Stomach (tissue), 4 donors: ENCODE data around the gene ARFGAP3.

Experiments used
- CTCF ChIP-seq, 7 experiments: fragments of 450-650 bp in 4 of 7; fragments of 200-600 bp in 3 of 7; sonication (generic) in 3 of 7; IDR thresholded peaks; one replicate each; pipeline ENCODE4 v1.5.1; 2016 to 2019; ENCODE audit warnings: antibody characterized with exemption in 7 of 7, control low read depth in 2 of 7, mild to moderate bottlenecking in 1 of 7
- EP300 ChIP-seq: sonication (generic); formaldehyde crosslinking; IDR thresholded peaks from one replicate; pipeline ENCODE4 v1.6.1; 2017; ENCODE audit warnings: antibody characterized with exemption
- POLR2A ChIP-seq, 4 donors: fragments of 450-650 bp; IDR thresholded peaks; one replicate each; pipeline ENCODE4 v1.6.1; 2016; ENCODE audit warnings: antibody characterized with exemption in 4 of 4, control low read depth in 2 of 4, mild to moderate bottlenecking in 1 of 4, moderate library complexity in 1 of 4
- POLR2AphosphoS5 ChIP-seq, 3 donors: sonication (generic); formaldehyde crosslinking; IDR thresholded peaks; one replicate each; pipeline ENCODE4 v1.6.1; 2016; ENCODE audit warnings: antibody characterized with exemption in 3 of 3

- TF ChIP-seq CTCF (IDR thresholded peaks at IDR 0.05) (no peak), EP300 (no peak), POLR2A (IDR thresholded peaks at IDR 0.05) (no peak), POLR2AphosphoS5 (IDR thresholded peaks at IDR 0.05) (no peak)
Observed at GRCh38 chr22:42883121-42883520, 26.0 kb upstream of the ARFGAP3 start.
